ENCODE results near the gene ABCC8. TPM values are rescaled to one million over a fixed set of nuclear protein-coding genes. Genes with fewer than 3 reads are reported as not detected.

Gene ABCC8
- total RNA-seq: 1.1 TPM
- long read RNA-seq, partial matches to known transcripts: 0 of 1 reads
- long read RNA-seq, other reads (novel, unspliced or antisense): 1 of 1 reads

GRCh38 chr11:17476317-17477083, at the start of gene ABCC8:
Gene ABCC8 (minus strand): TSS chr11:17476845. CDS start chr11:17476776, 69 bp downstream.
- Histone ChIP-seq H3K4me1 (peaks cover 18% of the 10 kb centered on the region), H3K9me3 (replicated peaks) (no peaks in the 10 kb centered on the region), H3K27me3 (ENCODE audit: low read depth) (peaks cover 73% of the 10 kb centered on the region), H3K36me3 (no peaks in the 10 kb centered on the region), H3K27ac (replicated peaks) (no peak within 1 kb of the TSS), H3K4me3 (peak within 1 kb of the TSS; percentile 66)
- no peak for TF ChIP-seq CTCF (IDR thresholded peaks at IDR 0.05; ENCODE audit: borderline replicate concordance)
- intact Hi-C loops (cut with micrococcal nuclease): no loop called here
- DNase-seq: no peak

- no peak overlapping the region for H3K27ac ChIP-seq (replicated peaks)
- no peak for TF ChIP-seq CTCF (IDR thresholded peaks at IDR 0.05; ENCODE audit: borderline replicate concordance)
- no peak for DNase-seq
- H3K9me3 ChIP-seq (replicated peaks): no peaks in the 10 kb centered on the region
- no peaks in the 10 kb centered on the region for H3K36me3 ChIP-seq
- peaks cover 9% of the 10 kb centered on the region for H3K27me3 ChIP-seq (ENCODE audit: low read depth)
- intact Hi-C loops (cut with micrococcal nuclease): no loop called here
- H3K4me1 ChIP-seq: peaks cover 8% of the 10 kb centered on the region
- no peak overlapping the region for H3K4me3 ChIP-seq
Observed at GRCh38 chr11:17526326-17526725, 49.7 kb upstream of the ABCC8 start.

- no peak for DNase-seq
- Histone ChIP-seq H3K9me3 (replicated peaks) (no peaks in the 10 kb centered on the region), H3K36me3 (no peaks in the 10 kb centered on the region), H3K27ac (replicated peaks) (no peak overlapping the region), H3K4me1 (peaks cover 7% of the 10 kb centered on the region), H3K4me3 (no peak overlapping the region), H3K27me3 (ENCODE audit: low read depth) (peaks cover 16% of the 10 kb centered on the region)
- no peak for TF ChIP-seq CTCF (IDR thresholded peaks at IDR 0.05; ENCODE audit: borderline replicate concordance)
- intact Hi-C loops (cut with micrococcal nuclease): no loop called here
Observed at GRCh38 chr11:17525570-17525969, 48.9 kb upstream of the ABCC8 start.

GRCh38 chr11:17524221-17524620, 47.6 kb upstream of the ABCC8 start:
- Histone ChIP-seq H3K9me3 (replicated peaks) (no peaks in the 10 kb centered on the region), H3K27ac (replicated peaks) (no peak overlapping the region), H3K4me3 (no peak overlapping the region), H3K4me1 (peaks cover 7% of the 10 kb centered on the region), H3K27me3 (ENCODE audit: low read depth) (peaks cover 20% of the 10 kb centered on the region), H3K36me3 (no peaks in the 10 kb centered on the region)
- TF ChIP-seq CTCF (IDR thresholded peaks at IDR 0.05; ENCODE audit: borderline replicate concordance): no peak
- intact Hi-C loops (cut with micrococcal nuclease): no loop called here
- no peak for DNase-seq

- no peak overlapping the region for H3K4me3 ChIP-seq
- intact Hi-C loops (cut with micrococcal nuclease): no loop called here
Observed at GRCh38 chr11:17522655-17523054, 46.0 kb upstream of the ABCC8 start.

More at GRCh38 chr11:17522655-17523054, 46.0 kb upstream of the ABCC8 start:
- Histone ChIP-seq H3K36me3 (no peaks in the 10 kb centered on the region), H3K4me1 (no peaks in the 10 kb centered on the region), H3K9me3 (replicated peaks) (no peaks in the 10 kb centered on the region), H3K27ac (replicated peaks) (no peak overlapping the region), H3K27me3 (ENCODE audit: low read depth) (peaks cover 19% of the 10 kb centered on the region)
- no peak for DNase-seq
- no peak for TF ChIP-seq CTCF (IDR thresholded peaks at IDR 0.05; ENCODE audit: borderline replicate concordance)

Data from left ventricle myocardium inferior (tissue), 1 donor.